ENCODE measurements around the gene IER2.
"Not testable (repeated sequence)": the region's sequence is repeated elsewhere in the genome, so short reads cannot be mapped to it uniquely, and the experiment has no call there.

DNA sequence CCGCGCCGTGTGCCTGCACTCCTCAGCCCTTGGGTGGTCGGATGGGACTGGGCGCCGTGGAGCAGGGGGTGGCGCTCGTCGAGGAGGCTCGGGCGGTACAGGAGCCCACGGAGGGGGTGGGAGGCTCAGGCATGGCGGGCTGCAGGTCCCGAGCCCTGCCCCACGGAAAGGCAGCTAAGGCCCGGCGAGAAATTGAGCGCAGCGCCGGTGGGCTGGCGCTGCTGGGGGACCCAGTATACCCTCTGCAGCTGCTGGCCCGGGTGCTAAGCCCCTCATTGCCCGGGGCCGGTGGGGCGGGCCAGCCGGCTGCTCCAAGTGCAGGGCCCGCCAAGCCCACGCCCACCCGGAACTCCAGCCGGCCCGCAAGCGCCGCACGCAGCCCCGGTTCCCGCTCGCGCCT, 36.5 kb downstream of the IER2 start:
- TF ChIP-seq ZNF384 (IDR thresholded peaks at IDR 0.05); FOXM1 (IDR thresholded peaks at IDR 0.05; ENCODE audit: borderline replicate concordance); SUZ12 (IDR thresholded peaks at IDR 0.05); HDGF (IDR thresholded peaks at IDR 0.05; ENCODE audit: borderline replicate concordance): not testable (repeated sequence)
